ENCODE measurements around the gene ESAM. TPM values are rescaled to one million over a fixed set of nuclear protein-coding genes. Genes with fewer than 3 reads are reported as not detected.

Gene ESAM
- total RNA-seq, 1 experiment from 2014 or later, result 10.4 TPM

GRCh38 chr11:124757320-124757719 is 4.8 kb downstream of the ESAM start:
- no peak overlapping the region for H3K27ac ChIP-seq (ENCODE audit: low read length)
- no peak overlapping the region for H3K4me2 ChIP-seq (ENCODE audit: low read length)
- H3K9me3 ChIP-seq (ENCODE audit: low read length), result no peaks in the 10 kb centered on the region
- H3K4me3 ChIP-seq (ENCODE audit: low read length), result no peak overlapping the region
- intact Hi-C loops (cut with micrococcal nuclease), result no loop called here
- no peaks in the 10 kb centered on the region for H3F3A ChIP-seq (ENCODE audit: low read length, unreplicated experiment)
- no peaks in the 10 kb centered on the region for H3K9me2 ChIP-seq (replicated peaks; ENCODE audit: low read length)
- no peaks in the 10 kb centered on the region for H3K79me2 ChIP-seq (ENCODE audit: low read length)
- TF ChIP-seq EZH2phosphoT487 (IDR thresholded peaks at IDR 0.05; ENCODE audit: borderline replicate concordance, low read length), result no peak
- no peak for TF ChIP-seq CTCF (conservative IDR thresholded peaks at IDR 0.05; ENCODE audit: low read depth, low read length)
- TF ChIP-seq EZH2 (IDR thresholded peaks at IDR 0.05; ENCODE audit: low read length, unreplicated experiment), result no peak
- no peak overlapping the region for H2AFZ ChIP-seq (ENCODE audit: low read length)
- no peaks in the 10 kb centered on the region for H3K36me3 ChIP-seq (ENCODE audit: low read depth, low read length)
- POLR2A ChIA-PET (ENCODE audit: unreplicated experiment), result no interaction called here
- ATAC-seq, result no peak
- CTCF ChIA-PET, result no interaction called here
- no peak overlapping the region for H3K9ac ChIP-seq (ENCODE audit: low read length)
- H3K27me3 ChIP-seq (ENCODE audit: low read length), result no peaks in the 10 kb centered on the region
- H3K4me1 ChIP-seq (ENCODE audit: insufficient read depth, low read length), result peaks cover 35% of the 10 kb centered on the region
- no peaks in the 10 kb centered on the region for H4K20me1 ChIP-seq (ENCODE audit: low read length)
- DNase-seq, result no peak
- BruUV-seq (replicated peaks), result no TSS peak

- Histone ChIP-seq H3K36me3 (ENCODE audit: low read depth, low read length) (no peaks in the 10 kb centered on the region), H2AFZ (ENCODE audit: low read length) (no peak overlapping the region), H3K27me3 (ENCODE audit: low read length) (no peaks in the 10 kb centered on the region), H3F3A (ENCODE audit: low read length, unreplicated experiment) (no peaks in the 10 kb centered on the region), H4K20me1 (ENCODE audit: low read length) (no peaks in the 10 kb centered on the region), H3K4me1 (ENCODE audit: insufficient read depth, low read length) (peaks cover 33% of the 10 kb centered on the region), H3K9me3 (ENCODE audit: low read length) (no peaks in the 10 kb centered on the region), H3K9me2 (replicated peaks; ENCODE audit: low read length) (no peaks in the 10 kb centered on the region), H3K4me3 (ENCODE audit: low read length) (no peak overlapping the region), H3K9ac (ENCODE audit: low read length) (no peak overlapping the region), H3K79me2 (ENCODE audit: low read length) (no peaks in the 10 kb centered on the region), H3K27ac (ENCODE audit: low read length) (no peak overlapping the region), H3K4me2 (ENCODE audit: low read length) (no peak overlapping the region)
- intact Hi-C loops (cut with micrococcal nuclease), result no loop called here
- ChIA-PET CTCF (no interaction called here), POLR2A (ENCODE audit: unreplicated experiment) (no interaction called here)
- BruUV-seq (replicated peaks), result no TSS peak
- ATAC-seq (no peak), DNase-seq (no peak)
- TF ChIP-seq EZH2phosphoT487 (IDR thresholded peaks at IDR 0.05; ENCODE audit: borderline replicate concordance, low read length) (no peak), CTCF (conservative IDR thresholded peaks at IDR 0.05; ENCODE audit: low read depth, low read length) (no peak), EZH2 (IDR thresholded peaks at IDR 0.05; ENCODE audit: low read length, unreplicated experiment) (no peak)
Observed at GRCh38 chr11:124756753-124757227, 5.3 kb downstream of the ESAM start.

GRCh38 chr11:124756033-124756752 is 5.9 kb downstream of the ESAM start:
- TF ChIP-seq EZH2phosphoT487 (IDR thresholded peaks at IDR 0.05; ENCODE audit: borderline replicate concordance, low read length) (no peak), EZH2 (IDR thresholded peaks at IDR 0.05; ENCODE audit: low read length, unreplicated experiment) (no peak), CTCF (conservative IDR thresholded peaks at IDR 0.05; ENCODE audit: low read depth, low read length) (no peak)
- ChIA-PET CTCF (no interaction called here), POLR2A (ENCODE audit: unreplicated experiment) (no interaction called here)
- Histone ChIP-seq H3K27me3 (ENCODE audit: low read length) (no peaks in the 10 kb centered on the region), H2AFZ (ENCODE audit: low read length) (no peak overlapping the region), H3F3A (ENCODE audit: low read length, unreplicated experiment) (no peaks in the 10 kb centered on the region), H3K9ac (ENCODE audit: low read length) (no peak overlapping the region), H3K36me3 (ENCODE audit: low read depth, low read length) (no peaks in the 10 kb centered on the region), H3K79me2 (ENCODE audit: low read length) (no peaks in the 10 kb centered on the region), H3K4me2 (ENCODE audit: low read length) (no peak overlapping the region), H3K9me3 (ENCODE audit: low read length) (no peaks in the 10 kb centered on the region), H3K27ac (ENCODE audit: low read length) (no peak overlapping the region), H3K4me3 (ENCODE audit: low read length) (no peak overlapping the region), H3K9me2 (replicated peaks; ENCODE audit: low read length) (no peaks in the 10 kb centered on the region), H3K4me1 (ENCODE audit: insufficient read depth, low read length) (peaks cover 29% of the 10 kb centered on the region), H4K20me1 (ENCODE audit: low read length) (no peaks in the 10 kb centered on the region)
- no peak for DNase-seq
- BruUV-seq (replicated peaks), result no TSS peak
- ATAC-seq, result no peak
- intact Hi-C loops (cut with micrococcal nuclease), result no loop called here

Data from PC-3 (cell line).